Measurements from ENCODE around the gene ADD1. TPM values are rescaled to one million over a fixed set of nuclear protein-coding genes. Genes with fewer than 3 reads are reported as not detected.
A peak's percentile ranks its signal among the peaks of the same experiment; 100 is the strongest.

The ADD1 gene
- total RNA-seq, 2 experiments from 2014 or later, result 196 to 206 TPM

GRCh38 chr4:2832309-2832980, 11.2 kb upstream of the ADD1 start:
- H3K9me3 Mint-ChIP-seq (ENCODE audit: low read depth), result no peaks in the 10 kb centered on the region
- peaks cover 23% of the 10 kb centered on the region for H3K4me1 Mint-ChIP-seq
- ATAC-seq (no peak), DNase-seq (no peak)
- ChIA-PET CTCF (no interaction called here), POLR2A (no interaction called here)
- intact Hi-C loops (cut with DNase I, micrococcal nuclease), result no loop called here
- H3K27me3 Mint-ChIP-seq, result no peaks in the 10 kb centered on the region
- H3K27ac Mint-ChIP-seq, result no peak overlapping the region
- H3K36me3 Mint-ChIP-seq (ENCODE audit: low read depth), result peaks cover 24% of the 10 kb centered on the region
- no peak overlapping the region for H3K4me3 Mint-ChIP-seq

- Mint-ChIP-seq H3K4me1 (peaks cover 29% of the 10 kb centered on the region), H3K27me3 (no peaks in the 10 kb centered on the region), H3K4me3 (no peak overlapping the region), H3K27ac (no peak overlapping the region), H3K9me3 (ENCODE audit: low read depth) (no peaks in the 10 kb centered on the region), H3K36me3 (ENCODE audit: low read depth) (peaks cover 24% of the 10 kb centered on the region)
- intact Hi-C loops (cut with DNase I, micrococcal nuclease), result no loop called here
- ATAC-seq, result no peak
- ChIA-PET CTCF (no interaction called here), POLR2A (no interaction called here)
- no peak for DNase-seq
Observed at GRCh38 chr4:2832981-2833670, 10.5 kb upstream of the ADD1 start.

GRCh38 chr4:2833671-2834000, 10.0 kb upstream of the ADD1 start:
- peaks cover 35% of the 10 kb centered on the region for H3K4me1 Mint-ChIP-seq
- POLR2A ChIA-PET, result interaction anchor here (1.2 kb wide), 1 partner anchor 13 kb away, joined by 3 read pairs; no protein-coding TSS in a partner anchor
- DNase-seq (no peak), ATAC-seq (no peak)
- CTCF ChIA-PET, result no interaction called here
- H3K27ac Mint-ChIP-seq, result no peak overlapping the region
- H3K4me3 Mint-ChIP-seq, result no peak overlapping the region
- no peaks in the 10 kb centered on the region for H3K27me3 Mint-ChIP-seq
- intact Hi-C loops (cut with DNase I, micrococcal nuclease), result no loop called here
- H3K9me3 Mint-ChIP-seq (ENCODE audit: low read depth), result no peaks in the 10 kb centered on the region
- H3K36me3 Mint-ChIP-seq (ENCODE audit: low read depth), result peaks cover 21% of the 10 kb centered on the region

GRCh38 chr4:2834001-2834921, 9.4 kb upstream of the ADD1 start:
- POLR2A ChIA-PET, result interaction anchor here (1.2 kb wide), 1 partner anchor 12 kb away, joined by 3 read pairs; no protein-coding TSS in a partner anchor
- Mint-ChIP-seq H3K27me3 (no peaks in the 10 kb centered on the region), H3K27ac (peak overlapping the region; percentile 47), H3K4me3 (no peak overlapping the region), H3K9me3 (ENCODE audit: low read depth) (no peaks in the 10 kb centered on the region), H3K4me1 (peaks cover 39% of the 10 kb centered on the region), H3K36me3 (ENCODE audit: low read depth) (peaks cover 17% of the 10 kb centered on the region)
- ATAC-seq, result no peak
- DNase-seq, result no peak
- intact Hi-C loops (cut with DNase I, micrococcal nuclease), result no loop called here
- CTCF ChIA-PET, result no interaction called here

GRCh38 chr4:2835978-2836377, 7.7 kb upstream of the ADD1 start:
- ATAC-seq (no peak), DNase-seq (peak; percentile 3)
- Mint-ChIP-seq H3K4me3 (no peak overlapping the region), H3K27me3 (no peaks in the 10 kb centered on the region), H3K4me1 (peaks cover 42% of the 10 kb centered on the region), H3K27ac (no peak overlapping the region), H3K9me3 (ENCODE audit: low read depth) (peaks cover 2% of the 10 kb centered on the region), H3K36me3 (ENCODE audit: low read depth) (peaks cover 19% of the 10 kb centered on the region)
- ChIA-PET POLR2A (interaction anchor here (0.6 kb wide), 1 partner anchor 53 kb away, joined by 3 read pairs; no protein-coding TSS in a partner anchor), CTCF (no interaction called here)
- intact Hi-C loops (cut with DNase I, micrococcal nuclease), result no loop called here

GRCh38 chr4:2836391-2836859, 7.2 kb upstream of the ADD1 start:
- Mint-ChIP-seq H3K36me3 (ENCODE audit: low read depth) (peaks cover 20% of the 10 kb centered on the region), H3K4me3 (no peak overlapping the region), H3K4me1 (peaks cover 42% of the 10 kb centered on the region), H3K27ac (no peak overlapping the region), H3K9me3 (ENCODE audit: low read depth) (peaks cover 2% of the 10 kb centered on the region), H3K27me3 (no peaks in the 10 kb centered on the region)
- DNase-seq (peak; percentile 3), ATAC-seq (no peak)
- intact Hi-C loops (cut with DNase I, micrococcal nuclease), result no loop called here
- ChIA-PET POLR2A (interaction anchor here (0.6 kb wide), 1 partner anchor 54 kb away, joined by 3 read pairs; no protein-coding TSS in a partner anchor), CTCF (interaction anchor here (0.7 kb wide), 1 partner anchor 40 kb away, joined by 3 read pairs; no protein-coding TSS in a partner anchor)

- Mint-ChIP-seq H3K27ac (peak overlapping the region; percentile 96), H3K27me3 (no peaks in the 10 kb centered on the region), H3K4me3 (peak overlapping the region; percentile 78), H3K36me3 (ENCODE audit: low read depth) (peaks cover 17% of the 10 kb centered on the region), H3K4me1 (peaks cover 45% of the 10 kb centered on the region), H3K9me3 (ENCODE audit: low read depth) (peaks cover 2% of the 10 kb centered on the region)
- CTCF ChIA-PET, result interaction anchor here (0.7 to 1.2 kb wide), 2 partner anchors 41 to 98 kb away, joined by 3 read pairs; no protein-coding TSS in a partner anchor
- ATAC-seq (peak; percentile 11), DNase-seq (peak; percentile 11)
- POLR2A ChIA-PET, result interaction anchor here (0.6 kb wide), 1 partner anchor 25 kb away, joined by 3 read pairs; no protein-coding TSS in a partner anchor
- intact Hi-C loops (cut with DNase I, micrococcal nuclease), result no loop called here
Observed at GRCh38 chr4:2837110-2837903, 6.3 kb upstream of the ADD1 start.

GRCh38 chr4:2837904-2838496, 5.6 kb upstream of the ADD1 start:
- ChIA-PET POLR2A (interaction anchor here (0.6 to 0.7 kb wide), 2 partner anchors 24 to 26 kb away, joined by 3 to 4 read pairs; no protein-coding TSS in a partner anchor), CTCF (interaction anchor here (1.2 to 1.5 kb wide), 4 partner anchors 10 to 97 kb away, joined by 3 read pairs; no protein-coding TSS in a partner anchor)
- H3K4me3 Mint-ChIP-seq, result peak overlapping the region; percentile 78
- ATAC-seq, result peak; percentile 92
- no peaks in the 10 kb centered on the region for H3K27me3 Mint-ChIP-seq
- peak overlapping the region; percentile 96 for H3K27ac Mint-ChIP-seq
- DNase-seq, result peak; percentile 81
- peaks cover 51% of the 10 kb centered on the region for H3K4me1 Mint-ChIP-seq
- peaks cover 13% of the 10 kb centered on the region for H3K36me3 Mint-ChIP-seq (ENCODE audit: low read depth)
- peaks cover 2% of the 10 kb centered on the region for H3K9me3 Mint-ChIP-seq (ENCODE audit: low read depth)
- intact Hi-C loops (cut with DNase I, micrococcal nuclease), result no loop called here

- intact Hi-C loops (cut with DNase I, micrococcal nuclease), result loop anchor here in 1 of 2 experiments (1.0 kb wide), 1 partner anchor 83 kb away; the partner anchor contains the start of gene TNIP2
- Mint-ChIP-seq H3K36me3 (ENCODE audit: low read depth) (peaks cover 6% of the 10 kb centered on the region), H3K27ac (peak overlapping the region; percentile 96), H3K9me3 (ENCODE audit: low read depth) (peaks cover 2% of the 10 kb centered on the region), H3K4me1 (peaks cover 51% of the 10 kb centered on the region), H3K27me3 (no peaks in the 10 kb centered on the region), H3K4me3 (peak overlapping the region; percentile 78)
- ChIA-PET CTCF (interaction anchor here (0.6 to 2.5 kb wide), 7 partner anchors 9 to 1146 kb away, joined by 3 to 7 read pairs (median 3); no protein-coding TSS in a partner anchor), POLR2A (no interaction called here)
- ATAC-seq (no peak), DNase-seq (no peak)
Observed at GRCh38 chr4:2839060-2839459, 4.6 kb upstream of the ADD1 start.

- Mint-ChIP-seq H3K4me1 (peaks cover 57% of the 10 kb centered on the region), H3K27me3 (no peaks in the 10 kb centered on the region), H3K36me3 (ENCODE audit: low read depth) (peaks cover 12% of the 10 kb centered on the region), H3K9me3 (ENCODE audit: low read depth) (peaks cover 2% of the 10 kb centered on the region), H3K4me3 (peak overlapping the region; percentile 75), H3K27ac (peak overlapping the region; percentile 63)
- intact Hi-C loops (cut with DNase I, micrococcal nuclease), result loop anchor here in 1 of 2 experiments (1.0 to 5.0 kb wide), 11 partner anchors 50 to 600 kb away; partner anchors contain the start of genes FAM193A, GRK4, HAUS3 and HTT
- ATAC-seq (no peak), DNase-seq (peak; percentile 6)
- CTCF ChIA-PET, result no interaction called here
- POLR2A ChIA-PET, result no interaction called here
Observed at GRCh38 chr4:2842687-2843262, 869 bp upstream of the ADD1 start.
